Activated CD4-positive, alpha-beta T cell treated with anti-CD3 and anti-CD28 coated beads, Interleukin-2, amount 50 U/mL, for 24 hours (primary cell): ENCODE data around the gene QSER1.
"Not testable (repeated sequence)": the region's sequence is repeated elsewhere in the genome, so short reads cannot be mapped to it uniquely, and the experiment has no call there.

Source experiments
- DNase-seq, 2 donors: peaks; one replicate each; pipeline ENCODE4 v3.0.0-alpha.2; 2020; ENCODE audit warnings: low read depth in 1 of 2, low spot score in 1 of 2

Gene QSER1

DNA sequence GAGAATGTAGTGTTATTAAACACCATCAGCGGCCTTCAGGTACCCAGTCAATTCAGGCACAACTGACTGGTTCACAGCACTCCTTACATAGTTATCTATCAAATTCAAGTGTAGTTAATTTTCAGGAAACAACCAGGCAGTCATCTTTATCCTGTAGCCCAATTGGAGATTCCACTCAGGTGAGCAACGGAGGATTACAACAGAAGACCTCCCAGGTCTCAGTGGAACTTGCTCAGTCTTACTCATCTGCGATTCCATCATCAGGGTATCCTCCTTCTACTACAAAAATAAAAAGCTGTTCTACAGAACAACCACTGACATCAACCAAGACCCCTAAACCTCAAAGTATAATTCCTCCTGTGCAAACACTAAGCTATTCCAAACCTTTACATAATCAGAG, 39.6 kb downstream of the QSER1 start:
- DNase-seq, result no peak

GRCh38 chr11:32935462-32936029, 42.9 kb downstream of the QSER1 start:
- no peak for DNase-seq

- not testable (repeated sequence) for DNase-seq
These were observed 43.6 kb downstream of the QSER1 start for GRCh38 chr11:32936178-32936577.

DNA sequence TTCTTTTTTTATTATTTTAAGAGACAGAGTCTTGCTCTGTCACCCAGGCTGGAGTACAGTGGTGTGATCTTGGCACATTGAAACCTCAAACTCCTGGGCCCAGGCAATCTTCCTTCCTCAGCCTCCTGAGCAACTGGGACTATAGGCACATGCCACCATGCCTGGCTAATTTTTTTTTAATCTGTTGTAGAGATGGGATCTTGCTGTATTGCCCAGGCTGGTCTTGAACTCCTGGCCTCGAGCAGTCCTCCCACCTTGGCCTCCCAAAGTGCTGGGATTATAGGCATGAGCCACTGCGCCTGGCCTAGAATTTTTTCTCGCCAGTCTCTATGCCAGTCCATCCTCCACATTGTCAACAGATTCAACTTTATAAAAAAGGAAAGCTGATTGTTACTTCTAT, 44.7 kb downstream of the QSER1 start:
- DNase-seq, result not testable (repeated sequence)

- DNase-seq, result no peak
These were observed 46.4 kb downstream of the QSER1 start for GRCh38 chr11:32939046-32939445.

GRCh38 chr11:32939866-32940265, 47.3 kb downstream of the QSER1 start:
- no peak for DNase-seq

DNA sequence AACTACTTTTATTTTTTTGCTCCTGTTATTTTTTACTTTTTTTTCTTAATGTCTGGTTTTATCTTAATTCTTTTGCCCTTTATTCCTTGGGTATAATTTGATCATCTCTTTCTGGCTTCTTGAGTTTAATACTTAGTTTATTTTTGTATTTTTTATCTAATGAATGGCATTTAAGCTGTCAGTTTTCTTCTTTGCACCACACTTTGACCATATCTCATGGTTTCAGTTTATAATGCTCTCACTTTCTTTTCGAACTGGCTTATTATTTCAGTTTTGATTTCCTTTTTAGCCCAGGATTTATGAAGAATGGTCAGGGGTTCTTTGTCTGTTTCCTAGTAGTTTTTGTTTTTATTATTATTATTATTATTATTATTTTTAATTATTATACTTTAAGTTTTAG, 48.3 kb downstream of the QSER1 start:
- no peak for DNase-seq

GRCh38 chr11:32947978-32948377, 55.4 kb downstream of the QSER1 start:
- DNase-seq, result no peak

GRCh38 chr11:32949739-32950138, 57.1 kb downstream of the QSER1 start:
- no peak for DNase-seq

- DNase-seq, result no peak
These were observed 59.8 kb downstream of the QSER1 start for GRCh38 chr11:32952421-32952820.

DNA sequence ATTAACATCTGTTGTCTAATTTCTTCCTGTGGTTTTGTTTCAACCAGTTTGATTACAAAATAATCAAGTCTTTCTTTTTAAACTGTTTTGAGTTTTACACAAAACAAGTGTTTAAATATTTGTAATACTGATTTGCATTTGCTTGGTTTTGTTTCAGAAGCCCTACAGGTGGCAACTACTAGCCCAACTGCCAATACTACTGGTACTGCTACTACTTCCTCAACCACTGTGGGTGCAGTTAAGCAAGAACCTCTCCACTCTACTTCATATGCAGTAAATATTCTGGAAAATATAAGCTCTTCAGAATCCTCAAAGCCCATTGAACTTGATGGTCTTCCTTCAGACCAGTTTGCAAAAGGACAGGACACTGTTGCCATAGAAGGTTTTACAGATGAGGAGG, 61.1 kb downstream of the QSER1 start:
- DNase-seq, result no peak

DNA sequence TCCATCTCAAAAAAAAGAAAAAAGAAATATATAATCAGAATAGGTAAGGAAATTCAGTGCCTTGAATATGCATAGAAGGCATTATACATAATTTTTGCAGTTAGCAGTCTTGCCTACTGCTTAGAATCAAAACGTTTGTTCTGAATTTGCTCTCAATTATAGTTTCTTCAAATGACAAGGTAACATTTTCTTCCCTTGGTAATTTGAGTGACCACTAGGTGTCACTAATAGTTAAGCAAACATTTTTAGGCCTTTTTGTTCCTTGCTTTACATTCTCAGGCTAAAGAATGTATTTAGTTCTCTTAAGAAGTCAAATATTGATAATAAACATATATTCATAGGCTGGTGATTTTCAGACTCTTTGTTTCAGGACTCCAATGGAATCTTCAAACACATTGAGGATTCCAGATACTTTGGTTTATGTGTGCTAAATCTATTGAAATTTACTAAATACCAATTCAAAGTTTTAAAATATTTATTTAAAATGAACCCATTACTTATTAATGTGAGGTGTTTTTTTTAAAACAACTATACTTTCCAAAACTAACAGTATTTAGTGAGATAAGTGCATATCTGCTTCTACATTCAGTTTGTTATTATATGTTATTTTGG, 68.0 kb downstream of the QSER1 start:
- DNase-seq, result peak in 1 of 2 donors; percentile 2

DNA sequence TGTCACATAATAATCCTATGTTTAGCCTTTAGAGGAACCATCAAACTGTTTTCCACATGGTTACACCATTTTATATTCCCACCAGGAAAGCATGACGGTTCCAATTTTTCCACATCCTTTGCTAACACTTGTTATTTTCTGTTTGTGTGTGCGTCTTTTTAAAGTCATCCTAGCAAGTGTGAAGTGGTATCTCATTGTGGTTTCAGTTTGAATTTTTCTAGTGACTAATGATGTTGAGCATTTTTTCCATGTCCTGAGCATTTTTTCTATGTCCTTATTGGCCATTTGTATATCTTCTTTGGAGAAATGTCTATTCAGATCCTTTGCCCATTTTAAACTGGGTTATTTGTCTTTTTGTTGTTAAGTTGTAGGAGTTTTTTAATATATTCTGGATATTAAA, 69.4 kb downstream of the QSER1 start:
- no peak for DNase-seq

DNA sequence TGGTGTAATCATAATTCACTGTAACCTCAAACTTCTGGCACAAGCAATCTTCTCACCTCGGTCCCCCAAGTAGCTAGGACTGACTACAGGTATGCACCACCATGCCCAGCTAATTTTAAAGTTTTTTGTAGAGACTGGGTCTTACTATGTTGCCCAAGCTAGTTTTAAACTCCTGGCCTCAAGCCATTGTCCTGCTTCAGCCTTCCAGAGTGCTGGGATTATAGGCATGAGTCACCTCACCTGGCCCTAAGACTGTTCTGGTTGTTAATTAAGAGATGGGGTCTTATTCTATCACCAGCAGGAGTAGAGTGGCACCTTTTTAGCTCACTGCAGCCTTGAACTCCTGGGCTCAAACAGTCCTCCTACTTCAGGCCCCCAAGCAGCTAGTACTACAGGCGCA, 71.1 kb downstream of the QSER1 start:
- no peak for DNase-seq

DNA sequence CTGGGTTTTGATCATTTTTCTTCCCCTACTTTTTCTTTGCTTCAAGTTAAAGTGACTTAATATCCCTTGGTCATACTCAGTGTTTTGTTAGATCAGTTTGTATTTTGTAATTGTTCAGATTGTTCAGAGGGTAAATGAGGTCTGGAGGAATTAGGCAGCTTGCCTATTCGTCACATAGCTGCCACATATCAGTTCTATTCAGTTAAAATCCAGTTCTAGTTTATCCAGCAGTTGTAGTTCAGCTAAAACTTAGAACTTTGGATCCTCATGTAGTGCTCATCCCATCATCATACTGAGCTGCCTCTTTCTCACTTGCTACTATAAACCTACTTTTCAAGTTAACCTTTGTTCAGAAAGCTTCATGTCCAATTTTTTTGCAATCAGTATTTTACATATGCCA, 75.9 kb downstream of the QSER1 start:
- DNase-seq, result no peak

DNA sequence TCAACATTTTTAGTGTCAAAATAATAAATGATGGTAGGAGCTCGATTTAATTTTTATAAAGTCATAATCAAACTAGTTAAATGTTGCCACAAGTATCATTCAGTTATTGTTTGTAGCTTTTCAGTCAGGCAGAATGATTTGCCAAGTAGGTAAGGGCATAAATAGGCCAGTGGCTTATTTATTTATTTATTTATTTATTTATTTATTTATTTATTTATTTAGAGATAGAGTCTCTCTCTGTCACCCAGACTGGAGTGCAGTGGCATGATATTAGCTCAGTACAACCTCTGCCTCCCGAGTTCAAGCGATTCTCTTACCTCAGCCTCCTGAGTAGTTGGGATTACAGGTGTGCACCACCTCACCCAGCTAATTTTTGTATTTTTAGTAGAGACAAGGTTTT, 79.6 kb downstream of the QSER1 start:
- DNase-seq, result not testable (repeated sequence)

- DNase-seq, result no peak
These were observed 80.2 kb downstream of the QSER1 start for GRCh38 chr11:32972781-32973180.

DNA sequence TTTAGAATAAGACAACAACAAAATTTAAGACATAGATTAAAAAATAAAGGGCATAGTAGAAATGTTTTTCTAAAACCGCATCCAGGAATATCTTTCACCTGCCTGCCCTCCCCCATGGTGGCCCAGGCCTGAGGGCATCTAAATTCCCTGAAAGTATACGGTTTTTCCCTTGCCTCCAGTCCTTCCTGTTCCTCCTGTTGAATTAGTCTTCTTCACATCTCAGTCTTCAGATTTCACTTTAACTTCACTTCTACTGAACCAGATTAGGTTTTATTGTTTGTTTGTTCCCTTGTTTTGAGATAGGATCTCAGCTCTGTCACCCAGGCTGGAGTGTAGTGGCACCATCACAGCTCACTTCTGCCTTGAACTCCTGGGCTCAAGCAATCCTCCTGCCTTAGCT, 90.0 kb downstream of the QSER1 start:
- DNase-seq, result no peak

DNA sequence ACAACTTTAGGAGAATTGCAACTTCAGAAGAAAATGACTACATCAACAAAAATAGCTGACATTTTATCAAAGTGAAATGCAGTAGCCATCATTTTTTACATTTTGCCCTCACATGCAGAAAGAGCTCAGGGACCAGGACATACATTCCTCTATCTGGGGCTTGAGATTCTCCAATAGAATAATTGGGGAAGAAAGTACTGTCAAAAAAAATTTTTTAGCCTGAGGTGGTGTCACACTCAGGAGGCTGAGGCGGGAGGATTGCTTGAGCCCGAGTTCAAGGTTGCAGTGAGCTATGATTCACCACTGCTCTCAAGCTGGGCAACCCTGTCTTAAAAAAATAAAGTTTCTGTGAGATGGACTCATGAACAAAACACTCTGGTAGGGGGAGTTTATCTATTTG, 90.9 kb downstream of the QSER1 start:
- DNase-seq, result no peak

DNA sequence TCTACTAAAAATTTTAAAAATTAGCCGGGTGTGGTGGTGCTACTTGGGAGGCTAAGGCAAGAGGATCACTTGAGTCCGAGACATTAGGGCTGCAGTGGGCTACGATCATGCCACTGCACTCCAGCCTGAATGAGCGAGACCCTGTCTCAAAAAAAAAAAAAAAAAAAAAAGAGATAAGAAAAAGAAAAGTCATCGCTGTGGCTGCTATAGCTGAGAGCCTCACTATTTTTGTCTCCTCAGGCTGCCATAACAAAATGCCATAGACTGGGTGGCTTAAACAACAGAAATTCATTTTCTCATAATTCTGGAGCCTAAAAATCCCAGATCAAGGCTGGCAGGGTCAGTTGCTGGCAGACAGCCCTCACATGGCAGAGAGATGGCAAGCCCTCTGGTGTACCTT, 93.0 kb downstream of the QSER1 start:
- no peak for DNase-seq

GRCh38 chr11:32987851-32988250, 95.2 kb downstream of the QSER1 start:
- DNase-seq, result no peak

DNA sequence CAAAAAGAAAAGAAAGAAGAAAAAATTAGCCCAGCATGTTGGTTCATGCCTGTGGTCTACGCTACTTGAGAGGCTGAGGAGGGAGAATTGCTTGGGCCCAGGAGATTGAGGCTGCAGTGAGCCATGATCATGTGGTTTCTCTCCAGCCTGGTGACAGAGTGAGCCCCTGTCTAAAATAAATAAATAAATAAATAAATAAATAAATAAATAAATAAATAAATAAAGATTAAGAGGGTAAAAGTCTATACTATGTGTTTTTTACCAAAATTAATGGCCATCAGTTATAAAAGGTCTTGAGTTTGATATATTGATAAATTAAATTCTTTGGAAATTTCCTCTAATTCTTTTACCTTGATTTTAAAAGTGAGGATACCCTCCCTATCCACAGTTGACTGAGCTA, 97.9 kb downstream of the QSER1 start:
- DNase-seq, result no peak

GRCh38 chr11:32991427-32991826, 98.8 kb downstream of the QSER1 start:
- no peak for DNase-seq
